HG03558 (cell line): ENCODE data around the gene EEF2.
"Not testable (repeated sequence)": the region's sequence is repeated elsewhere in the genome, so short reads cannot be mapped to it uniquely, and the experiment has no call there.

ENCODE experiments used
- ATAC-seq: cut with Tn5 transposase; IDR thresholded peaks from one replicate; pipeline ENCODE4 v1.9.1; 2021; ENCODE audit warnings: moderate number of reproducible peaks; ENCODE audit not compliant: unreplicated experiment; ENCODE audit errors: extremely low read depth

Gene EEF2

GRCh38 chr19:3950871-3951861 lies 34.1 kb downstream of the EEF2 start:
- ATAC-seq = no peak

- no peak for ATAC-seq
Measured at GRCh38 chr19:3949997-3950859, 35.0 kb downstream of the EEF2 start.

GRCh38 chr19:3949294-3949693 lies 36.0 kb downstream of the EEF2 start:
- ATAC-seq = no peak

GRCh38 chr19:3947316-3947933 lies 37.8 kb downstream of the EEF2 start:
- ATAC-seq = not testable (repeated sequence)

GRCh38 chr19:3945838-3946237 lies 39.4 kb downstream of the EEF2 start:
- no peak for ATAC-seq

- no peak for ATAC-seq
Measured at GRCh38 chr19:3944018-3944721, 41.1 kb downstream of the EEF2 start.

- ATAC-seq = no peak
Measured at GRCh38 chr19:3942790-3943409, 42.4 kb downstream of the EEF2 start.

- ATAC-seq = not testable (repeated sequence)
Measured at GRCh38 chr19:3938300-3938950, 46.8 kb downstream of the EEF2 start.

GRCh38 chr19:3936506-3937442 lies 48.5 kb downstream of the EEF2 start:
- ATAC-seq = no peak

- no peak for ATAC-seq
Measured at GRCh38 chr19:3932931-3933810, 52.1 kb downstream of the EEF2 start, which contains the start of gene NMRK2. Gene NMRK2, plus strand, starts transcription at chr19:3933069. Its CDS starts 603 bp downstream, at chr19:3933672.

GRCh38 chr19:3931041-3931440 lies 54.2 kb downstream of the EEF2 start:
- ATAC-seq = no peak
